Stimulated activated CD4-positive, alpha-beta T cell treated with anti-CD3 and anti-CD28 coated beads, Interleukin-4, amount 100 ng/mL, for 24 hours (primary cell): Measurements from ENCODE around the gene PSG3.
"Not testable (repeated sequence)": the region's sequence is repeated elsewhere in the genome, so short reads cannot be mapped to it uniquely, and the experiment has no call there.

ENCODE experiments used
- DNase-seq: peaks from one replicate; pipeline ENCODE4 v3.0.0-alpha.2; 2020

Gene PSG3

DNA sequence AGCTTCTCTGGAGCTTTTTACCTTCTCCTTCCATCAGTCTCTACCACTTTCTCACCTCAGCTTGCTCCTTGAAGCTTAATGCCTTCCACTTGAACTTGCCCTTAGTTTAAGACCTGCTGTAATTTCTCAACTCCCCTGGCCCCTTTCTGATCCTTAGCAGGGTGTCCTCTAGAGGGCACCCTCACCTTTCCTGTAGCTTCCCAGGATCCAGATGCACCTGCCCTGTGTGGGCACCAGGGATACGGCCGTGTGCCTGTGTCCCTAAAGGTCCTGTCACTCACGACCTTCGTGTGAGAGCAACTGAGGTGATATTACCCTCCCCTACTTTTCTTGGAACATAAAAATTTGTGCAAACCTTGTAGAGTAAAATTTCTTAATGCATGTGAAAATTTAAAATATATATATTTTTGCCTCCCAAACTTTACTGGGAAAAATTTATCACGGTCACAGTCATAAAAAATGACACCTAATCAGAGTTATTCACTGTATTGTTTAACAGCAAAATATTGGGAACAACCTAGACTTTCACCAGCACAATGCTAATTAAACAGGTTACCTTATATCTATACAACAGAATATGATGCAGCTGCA lies 46.4 kb downstream of the PSG3 start:
- DNase-seq: no peak

- peak; percentile 13 for DNase-seq
Measured at GRCh38 chr19:42683917-42684513, 56.3 kb downstream of the PSG3 start.

DNA sequence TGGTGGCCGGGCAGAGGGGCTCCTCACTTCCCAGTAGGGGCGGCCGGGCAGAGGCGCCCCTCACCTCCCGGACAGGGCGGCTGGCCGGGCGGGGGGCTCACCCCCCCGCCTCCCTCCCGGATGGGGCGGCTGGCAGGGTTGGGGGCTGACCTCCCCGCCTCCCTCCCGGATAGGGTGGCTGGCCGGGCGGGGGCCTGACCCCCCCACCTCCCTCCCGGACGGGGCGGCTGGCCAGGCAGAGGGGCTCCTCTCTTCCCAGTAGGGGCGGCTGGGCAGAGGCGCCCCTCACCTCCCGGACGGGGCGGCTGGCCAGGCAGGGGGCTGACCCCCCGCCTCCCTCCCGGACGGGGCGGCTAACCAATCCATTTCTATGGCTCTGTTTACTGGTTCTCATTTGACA lies 64.0 kb downstream of the PSG3 start:
- DNase-seq: not testable (repeated sequence)

GRCh38 chr19:42674549-42674948 lies 65.7 kb downstream of the PSG3 start:
- DNase-seq: not testable (repeated sequence)
